Ovary (tissue), 3 donors: ENCODE data around the gene PIGH.

Source experiments
- CTCF ChIP-seq, 3 donors: fragments of 450-650 bp in 2 of 3; fragments of 200-600 bp in 1 of 3; IDR thresholded peaks; one replicate each; pipeline versions ENCODE4 v1.5.1 to v1.8.0; 2016 to 2022; ENCODE audit warnings: antibody characterized with exemption in 3 of 3, mild to moderate bottlenecking in 1 of 3
- POLR2A ChIP-seq: fragments of 450-650 bp; IDR thresholded peaks from one replicate; pipeline ENCODE4 v1.6.1; 2017; ENCODE audit warnings: antibody characterized with exemption, mild to moderate bottlenecking, moderate library complexity
- donor health status: DM: no; HTN: no; CAD: no.

- peak in 1 of 3 donors; percentile 43 for TF ChIP-seq CTCF (IDR thresholded peaks at IDR 0.05)
- no peak for TF ChIP-seq POLR2A
These were observed 28.6 kb downstream of the PIGH start for GRCh38 chr14:67571275-67571990.
